ENCODE measurements around the gene WNT7B.

The WNT7B gene

DNA sequence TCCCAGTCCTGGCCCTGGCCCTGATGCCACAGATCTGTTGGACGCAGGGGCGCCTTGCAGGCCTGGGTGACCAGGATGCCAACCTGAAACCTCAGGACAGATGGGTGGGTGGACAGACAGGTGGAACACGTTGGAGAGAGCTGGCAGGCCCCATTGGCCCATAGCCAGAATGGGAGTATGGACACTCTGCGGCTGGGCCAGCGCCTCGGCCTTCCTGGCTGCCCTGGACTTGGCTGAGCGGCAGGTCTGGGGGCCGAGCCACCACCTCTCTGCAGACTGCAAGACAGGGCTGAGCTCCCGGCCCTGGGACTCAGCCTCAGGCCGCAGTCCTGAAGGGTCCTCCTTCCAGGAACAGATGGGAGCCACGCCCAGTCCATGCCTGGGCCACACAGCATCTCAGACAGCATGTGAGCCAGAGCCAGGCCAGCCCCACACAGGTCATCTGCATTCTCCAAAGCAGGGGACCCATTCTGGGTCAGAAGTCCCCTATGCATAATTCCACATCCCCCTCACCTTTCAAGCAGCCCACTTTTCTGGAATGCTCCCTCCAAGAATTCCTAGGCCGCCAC is 14.1 kb downstream of the WNT7B start:
- H3K36me3 ChIP-seq (ENCODE audit: insufficient read depth, low read length) = no peaks in the 10 kb centered on the region
- TF ChIP-seq EZH2phosphoT487 (IDR thresholded peaks at IDR 0.05; ENCODE audit: borderline replicate concordance) (no peak), CTCF (conservative IDR thresholded peaks at IDR 0.05; ENCODE audit: low read length) (no peak)
- peaks cover 5% of the 10 kb centered on the region for H4K20me1 ChIP-seq (ENCODE audit: insufficient read depth, low read length, poor library complexity, severe bottlenecking)
- H2AFZ ChIP-seq (ENCODE audit: low read length) = no peak overlapping the region
- no peak overlapping the region for H3K4me3 ChIP-seq (ENCODE audit: low read length, poor library complexity, severe bottlenecking)
- H3K9ac ChIP-seq (ENCODE audit: low read depth, low read length, poor library complexity, severe bottlenecking) = no peak overlapping the region
- peaks cover 57% of the 10 kb centered on the region; the same call in 1 of the 2 replicates for H3K79me2 ChIP-seq (ENCODE audit: insufficient read depth, low read length)
- no peaks in the 10 kb centered on the region for H3F3A ChIP-seq (ENCODE audit: low read depth)
- peaks cover 6% of the 10 kb centered on the region for H3K4me1 ChIP-seq (ENCODE audit: insufficient read depth, low read length, poor library complexity, severe bottlenecking)
- no peaks in the 10 kb centered on the region for H3K9me3 ChIP-seq (ENCODE audit: insufficient read depth, low read depth, low read length)
- H3K4me2 ChIP-seq (ENCODE audit: low read depth, low read length, poor library complexity, severe bottlenecking) = no peak overlapping the region
- H3K9me2 ChIP-seq (replicated peaks; ENCODE audit: low read depth, low read length) = no peaks in the 10 kb centered on the region
- no peaks in the 10 kb centered on the region for H3K27me3 ChIP-seq (ENCODE audit: insufficient read depth, low read length, poor library complexity, severe bottlenecking)

DNA sequence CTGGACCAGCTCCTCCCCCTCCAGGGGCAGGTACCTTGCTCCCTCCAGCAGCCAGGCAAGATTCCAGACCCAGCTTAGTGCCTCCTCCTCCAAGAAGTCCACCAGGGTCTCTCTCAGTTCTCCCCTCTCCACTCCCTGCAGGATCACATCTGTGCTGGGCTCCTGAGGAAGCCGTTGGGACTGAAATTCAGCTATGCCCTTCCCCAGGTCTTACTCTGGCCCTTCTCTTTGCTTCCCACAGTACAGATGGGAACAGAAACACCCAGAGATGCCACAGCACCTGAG is 14.6 kb downstream of the WNT7B start:
- TF ChIP-seq EZH2phosphoT487 (IDR thresholded peaks at IDR 0.05; ENCODE audit: borderline replicate concordance) = no peak
- TF ChIP-seq CTCF (conservative IDR thresholded peaks at IDR 0.05; ENCODE audit: low read length) = no peak
- Histone ChIP-seq H3K9me2 (replicated peaks; ENCODE audit: low read depth, low read length) (no peaks in the 10 kb centered on the region), H3K4me1 (ENCODE audit: insufficient read depth, low read length, poor library complexity, severe bottlenecking) (peaks cover 6% of the 10 kb centered on the region), H3K36me3 (ENCODE audit: insufficient read depth, low read length) (no peaks in the 10 kb centered on the region), H2AFZ (ENCODE audit: low read length) (no peak overlapping the region), H3K79me2 (ENCODE audit: insufficient read depth, low read length) (peaks cover 52% of the 10 kb centered on the region; the same call in 1 of the 2 replicates), H3K27me3 (ENCODE audit: insufficient read depth, low read length, poor library complexity, severe bottlenecking) (no peaks in the 10 kb centered on the region), H4K20me1 (ENCODE audit: insufficient read depth, low read length, poor library complexity, severe bottlenecking) (peaks cover 2% of the 10 kb centered on the region), H3K4me3 (ENCODE audit: low read length, poor library complexity, severe bottlenecking) (no peak overlapping the region), H3K9me3 (ENCODE audit: insufficient read depth, low read depth, low read length) (no peaks in the 10 kb centered on the region), H3K4me2 (ENCODE audit: low read depth, low read length, poor library complexity, severe bottlenecking) (no peak overlapping the region), H3K9ac (ENCODE audit: low read depth, low read length, poor library complexity, severe bottlenecking) (no peak overlapping the region), H3F3A (ENCODE audit: low read depth) (no peaks in the 10 kb centered on the region)

DNA sequence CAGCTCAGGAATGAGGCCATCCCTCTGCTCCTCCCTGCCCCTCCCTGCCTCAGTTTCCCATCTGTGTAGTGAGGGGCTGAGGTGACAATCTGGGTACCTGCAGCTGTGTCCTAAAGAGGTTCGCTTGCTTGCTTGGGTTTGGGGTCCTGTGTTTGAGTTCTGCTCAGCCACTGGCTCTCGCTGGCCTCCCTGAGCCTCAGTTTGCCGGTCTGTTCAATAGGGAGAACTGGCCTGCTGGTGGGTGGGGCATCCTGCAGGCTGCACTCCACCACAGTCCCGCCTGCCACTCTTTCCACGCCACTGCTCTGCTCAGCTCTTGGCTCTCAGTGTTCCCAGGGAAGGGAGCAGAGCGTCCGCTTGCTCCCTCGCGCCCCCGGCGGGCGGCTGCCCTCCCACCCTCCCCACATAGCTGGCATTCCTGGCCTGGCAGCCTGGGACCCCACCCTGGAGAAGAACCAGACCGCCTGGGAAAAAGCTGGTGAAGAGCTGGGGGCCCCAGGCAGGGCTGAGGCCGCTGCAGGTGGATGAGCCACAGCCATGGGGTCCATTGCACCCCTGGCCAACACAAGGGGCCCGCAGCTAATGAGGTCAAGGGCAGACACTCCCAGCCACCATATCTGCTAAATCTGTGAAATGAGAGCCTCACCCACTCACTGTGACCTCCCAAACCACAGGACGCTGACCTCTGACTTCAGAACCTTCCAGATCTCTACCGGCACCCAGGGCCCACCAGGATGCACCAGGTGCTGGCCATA is 15.1 kb downstream of the WNT7B start:
- no peaks in the 10 kb centered on the region for H3K36me3 ChIP-seq (ENCODE audit: insufficient read depth, low read length)
- no peaks in the 10 kb centered on the region for H3K9me2 ChIP-seq (replicated peaks; ENCODE audit: low read depth, low read length)
- H3K9me3 ChIP-seq (ENCODE audit: insufficient read depth, low read depth, low read length) = no peaks in the 10 kb centered on the region
- H2AFZ ChIP-seq (ENCODE audit: low read length) = no peak overlapping the region
- H4K20me1 ChIP-seq (ENCODE audit: insufficient read depth, low read length, poor library complexity, severe bottlenecking) = no peaks in the 10 kb centered on the region
- no peak overlapping the region for H3K4me2 ChIP-seq (ENCODE audit: low read depth, low read length, poor library complexity, severe bottlenecking)
- H3K79me2 ChIP-seq (ENCODE audit: insufficient read depth, low read length) = peaks cover 47% of the 10 kb centered on the region; the same call in 1 of the 2 replicates
- no peaks in the 10 kb centered on the region for H3F3A ChIP-seq (ENCODE audit: low read depth)
- H3K4me1 ChIP-seq (ENCODE audit: insufficient read depth, low read length, poor library complexity, severe bottlenecking) = peaks cover 5% of the 10 kb centered on the region
- no peaks in the 10 kb centered on the region for H3K27me3 ChIP-seq (ENCODE audit: insufficient read depth, low read length, poor library complexity, severe bottlenecking)
- H3K4me3 ChIP-seq (ENCODE audit: low read length, poor library complexity, severe bottlenecking) = no peak overlapping the region
- H3K9ac ChIP-seq (ENCODE audit: low read depth, low read length, poor library complexity, severe bottlenecking) = no peak overlapping the region
- TF ChIP-seq EZH2phosphoT487 (IDR thresholded peaks at IDR 0.05; ENCODE audit: borderline replicate concordance) (no peak), CTCF (conservative IDR thresholded peaks at IDR 0.05; ENCODE audit: low read length) (no peak)

Data from Loucy (cell line).